Memory B cell (primary cell): ENCODE measurements around the gene HORMAD2.
"Not testable (repeated sequence)": the region's sequence is repeated elsewhere in the genome, so short reads cannot be mapped to it uniquely, and the experiment has no call there.

Source experiments
- ATAC-seq: fragments of 150-1000 bp; cut with Tn5 transposase; 2 replicates; pipeline ENCODE4 v1.10.0; 2021; ENCODE audit warnings: low read depth, mild to moderate bottlenecking, moderate library complexity
- DNase-seq, 2 donors: peaks; one replicate each; pipeline ENCODE4 v3.0.0; 2022; ENCODE audit warnings: low spot score in 2 of 2
- H3K27ac Mint-ChIP-seq: one replicate; pipeline ENCODE4 v1.8.0; 2022; ENCODE audit warnings: mild to moderate bottlenecking, moderate library complexity, mixed read lengths
- H3K27me3 Mint-ChIP-seq: one replicate; pipeline ENCODE4 v1.8.0; 2022; ENCODE audit warnings: mixed read lengths
- H3K36me3 Mint-ChIP-seq: one replicate; pipeline ENCODE4 v1.8.0; 2022; ENCODE audit warnings: mild to moderate bottlenecking, mixed read lengths
- H3K4me1 Mint-ChIP-seq: one replicate; pipeline ENCODE4 v1.8.0; 2022; ENCODE audit warnings: mixed read lengths
- H3K4me3 Mint-ChIP-seq: one replicate; pipeline ENCODE4 v1.8.0; 2022; ENCODE audit warnings: mild to moderate bottlenecking, moderate library complexity, mixed read lengths
- H3K9me3 Mint-ChIP-seq: one replicate; pipeline ENCODE4 v1.8.0; 2022; ENCODE audit warnings: mixed read lengths

The HORMAD2 gene

GRCh38 chr22:30045901-30046715, 34.2 kb upstream of the HORMAD2 start:
- Mint-ChIP-seq H3K27me3 (peaks cover 5% of the 10 kb centered on the region), H3K9me3 (no peaks in the 10 kb centered on the region), H3K4me3 (no peak overlapping the region), H3K4me1 (no peaks in the 10 kb centered on the region), H3K27ac (no peak overlapping the region), H3K36me3 (no peaks in the 10 kb centered on the region)
- no peak for DNase-seq
- no peak for ATAC-seq

GRCh38 chr22:30046716-30047363, 33.4 kb upstream of the HORMAD2 start:
- peaks cover 3% of the 10 kb centered on the region for H3K27me3 Mint-ChIP-seq
- no peaks in the 10 kb centered on the region for H3K4me1 Mint-ChIP-seq
- DNase-seq (no peak), ATAC-seq (no peak)
- no peak overlapping the region for H3K27ac Mint-ChIP-seq
- H3K36me3 Mint-ChIP-seq, result no peaks in the 10 kb centered on the region
- no peak overlapping the region for H3K4me3 Mint-ChIP-seq
- H3K9me3 Mint-ChIP-seq, result no peaks in the 10 kb centered on the region

GRCh38 chr22:30047364-30047738, 32.9 kb upstream of the HORMAD2 start:
- H3K4me1 Mint-ChIP-seq, result no peaks in the 10 kb centered on the region
- no peak overlapping the region for H3K27ac Mint-ChIP-seq
- H3K4me3 Mint-ChIP-seq, result no peak overlapping the region
- H3K9me3 Mint-ChIP-seq, result no peaks in the 10 kb centered on the region
- ATAC-seq (peak; percentile 65), DNase-seq (no peak)
- peaks cover 3% of the 10 kb centered on the region for H3K27me3 Mint-ChIP-seq
- H3K36me3 Mint-ChIP-seq, result no peaks in the 10 kb centered on the region

- ATAC-seq, result no peak
- Mint-ChIP-seq H3K4me3 (no peak overlapping the region), H3K9me3 (no peaks in the 10 kb centered on the region), H3K4me1 (no peaks in the 10 kb centered on the region), H3K36me3 (no peaks in the 10 kb centered on the region), H3K27ac (no peak overlapping the region), H3K27me3 (peaks cover 2% of the 10 kb centered on the region)
- DNase-seq, result no peak
These were observed 31.6 kb upstream of the HORMAD2 start for GRCh38 chr22:30048681-30049080.

GRCh38 chr22:30054067-30054763, 26.0 kb upstream of the HORMAD2 start:
- H3K9me3 Mint-ChIP-seq, result peaks cover 13% of the 10 kb centered on the region
- no peak overlapping the region for H3K4me3 Mint-ChIP-seq
- H3K27ac Mint-ChIP-seq, result no peak overlapping the region
- no peaks in the 10 kb centered on the region for H3K4me1 Mint-ChIP-seq
- H3K27me3 Mint-ChIP-seq, result peaks cover 4% of the 10 kb centered on the region
- H3K36me3 Mint-ChIP-seq, result peaks cover 5% of the 10 kb centered on the region
- ATAC-seq (no peak), DNase-seq (no peak)

GRCh38 chr22:30054764-30055069, 25.5 kb upstream of the HORMAD2 start:
- H3K36me3 Mint-ChIP-seq, result peaks cover 5% of the 10 kb centered on the region
- DNase-seq, result no peak
- peaks cover 13% of the 10 kb centered on the region for H3K9me3 Mint-ChIP-seq
- no peak overlapping the region for H3K4me3 Mint-ChIP-seq
- ATAC-seq, result no peak
- H3K27me3 Mint-ChIP-seq, result peaks cover 4% of the 10 kb centered on the region
- H3K27ac Mint-ChIP-seq, result no peak overlapping the region
- H3K4me1 Mint-ChIP-seq, result no peaks in the 10 kb centered on the region

GRCh38 chr22:30056015-30056414, 24.2 kb upstream of the HORMAD2 start:
- H3K27ac Mint-ChIP-seq, result no peak overlapping the region
- H3K27me3 Mint-ChIP-seq, result peaks cover 4% of the 10 kb centered on the region
- no peak for DNase-seq
- H3K36me3 Mint-ChIP-seq, result peaks cover 5% of the 10 kb centered on the region
- H3K4me1 Mint-ChIP-seq, result no peaks in the 10 kb centered on the region
- no peak overlapping the region for H3K4me3 Mint-ChIP-seq
- no peak for ATAC-seq
- peaks cover 13% of the 10 kb centered on the region for H3K9me3 Mint-ChIP-seq

GRCh38 chr22:30057375-30057774, 22.9 kb upstream of the HORMAD2 start:
- DNase-seq (no peak), ATAC-seq (no peak)
- Mint-ChIP-seq H3K9me3 (peaks cover 14% of the 10 kb centered on the region), H3K4me1 (no peaks in the 10 kb centered on the region), H3K36me3 (peaks cover 7% of the 10 kb centered on the region), H3K4me3 (no peak overlapping the region), H3K27me3 (peaks cover 6% of the 10 kb centered on the region), H3K27ac (no peak overlapping the region)

- not testable (repeated sequence) for H3K4me1 Mint-ChIP-seq, H3K27me3 Mint-ChIP-seq, ATAC-seq, H3K4me3 Mint-ChIP-seq, H3K27ac Mint-ChIP-seq, H3K36me3 Mint-ChIP-seq, DNase-seq
- H3K9me3 Mint-ChIP-seq, result peaks cover 19% of the 10 kb centered on the region
These were observed 20.8 kb upstream of the HORMAD2 start for GRCh38 chr22:30059346-30060020.

- not testable (repeated sequence) for DNase-seq, H3K36me3 Mint-ChIP-seq, H3K27me3 Mint-ChIP-seq, H3K27ac Mint-ChIP-seq, H3K4me1 Mint-ChIP-seq, ATAC-seq, H3K4me3 Mint-ChIP-seq
- H3K9me3 Mint-ChIP-seq, result peaks cover 21% of the 10 kb centered on the region
These were observed 19.2 kb upstream of the HORMAD2 start for GRCh38 chr22:30061094-30061493.

GRCh38 chr22:30062259-30062658, 18.0 kb upstream of the HORMAD2 start:
- DNase-seq (no peak), ATAC-seq (no peak)
- no peak overlapping the region for H3K27ac Mint-ChIP-seq
- no peaks in the 10 kb centered on the region for H3K4me1 Mint-ChIP-seq
- peaks cover 4% of the 10 kb centered on the region for H3K36me3 Mint-ChIP-seq
- H3K27me3 Mint-ChIP-seq, result peaks cover 3% of the 10 kb centered on the region
- peaks cover 15% of the 10 kb centered on the region for H3K9me3 Mint-ChIP-seq
- H3K4me3 Mint-ChIP-seq, result no peak overlapping the region

- Mint-ChIP-seq H3K9me3 (peaks cover 14% of the 10 kb centered on the region), H3K4me3 (no peak overlapping the region), H3K36me3 (peaks cover 4% of the 10 kb centered on the region), H3K4me1 (no peaks in the 10 kb centered on the region), H3K27me3 (peaks cover 3% of the 10 kb centered on the region), H3K27ac (no peak overlapping the region)
- ATAC-seq (no peak), DNase-seq (no peak)
These were observed 17.3 kb upstream of the HORMAD2 start for GRCh38 chr22:30062950-30063349.

GRCh38 chr22:30064172-30064571, 16.1 kb upstream of the HORMAD2 start:
- Mint-ChIP-seq H3K4me1 (no peaks in the 10 kb centered on the region), H3K4me3 (no peak overlapping the region), H3K27me3 (peaks cover 2% of the 10 kb centered on the region), H3K36me3 (peaks cover 2% of the 10 kb centered on the region), H3K27ac (no peak overlapping the region), H3K9me3 (peaks cover 10% of the 10 kb centered on the region)
- DNase-seq, result no peak
- no peak for ATAC-seq

- DNase-seq (no peak), ATAC-seq (no peak)
- Mint-ChIP-seq H3K27me3 (peaks cover 5% of the 10 kb centered on the region), H3K4me1 (peaks cover 3% of the 10 kb centered on the region), H3K9me3 (no peaks in the 10 kb centered on the region), H3K27ac (no peak overlapping the region), H3K36me3 (no peaks in the 10 kb centered on the region), H3K4me3 (no peak overlapping the region)
These were observed 6.5 kb upstream of the HORMAD2 start for GRCh38 chr22:30073743-30074142.
